ENCODE results near the gene WRAP53. TPM values are rescaled to one million over a fixed set of nuclear protein-coding genes. Genes with fewer than 3 reads are reported as not detected.

Gene WRAP53
- total and polyA plus RNA-seq, 2 of the 13 experiments (the other 11 are each of a cell fraction or from before 2014, with no cell fraction given) = 7.0 to 19.5 TPM

DNA sequence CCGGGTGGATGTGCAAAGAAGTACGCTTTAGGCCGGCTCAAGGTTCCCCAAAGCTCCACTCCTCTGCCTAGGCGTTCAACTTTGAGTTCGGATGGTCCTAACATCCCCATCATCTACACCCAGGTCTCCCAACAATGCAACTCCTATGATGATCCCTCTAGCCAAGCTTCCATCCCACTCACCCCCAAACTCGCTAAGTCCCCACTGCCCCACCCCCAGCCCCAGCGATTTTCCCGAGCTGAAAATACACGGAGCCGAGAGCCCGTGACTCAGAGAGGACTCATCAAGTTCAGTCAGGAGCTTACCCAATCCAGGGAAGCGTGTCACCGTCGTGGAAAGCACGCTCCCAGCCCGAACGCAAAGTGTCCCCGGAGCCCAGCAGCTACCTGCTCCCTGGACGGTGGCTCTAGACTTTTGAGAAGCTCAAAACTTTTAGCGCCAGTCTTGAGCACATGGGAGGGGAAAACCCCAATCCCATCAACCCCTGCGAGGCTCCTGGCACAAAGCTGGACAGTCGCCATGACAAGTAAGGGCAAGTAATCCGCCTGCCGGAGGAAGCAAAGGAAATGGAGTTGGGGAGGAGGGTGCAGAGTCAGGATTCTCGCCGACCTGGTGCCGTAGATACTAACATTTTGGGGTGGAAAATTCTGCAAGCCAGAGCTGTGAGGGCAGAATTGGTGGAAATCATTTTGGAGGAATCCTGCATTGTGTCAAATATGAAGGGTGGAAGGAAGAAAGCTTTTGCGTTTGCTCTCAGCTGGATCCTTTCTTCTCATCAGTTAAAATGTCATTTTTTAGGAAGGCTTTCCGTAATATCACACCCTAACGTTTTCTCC is 987 bp upstream of the WRAP53 start, which contains the start of gene TP53 (continued):
- TF ChIP-seq HMG20A (CRISPR knock-in tag; IDR thresholded peaks at IDR 0.05; ENCODE audit: borderline replicate concordance) (no peak), ZNF572 (CRISPR knock-in tag; IDR thresholded peaks at IDR 0.05) (no peak), MED8 (CRISPR knock-in tag; IDR thresholded peaks at IDR 0.05; ENCODE audit: insufficient replicate concordance) (no peak), NCOR1 (IDR thresholded peaks at IDR 0.05; ENCODE audit: borderline replicate concordance, low read length) (no peak), RBFOX2 (IDR thresholded peaks at IDR 0.05; ENCODE audit: low read depth, low read length) (no peak), ZNF557 (CRISPR knock-in tag; IDR thresholded peaks at IDR 0.05) (no peak), ELF4 (CRISPR knock-in tag; IDR thresholded peaks at IDR 0.05; ENCODE audit: borderline replicate concordance) (no peak), TMF1 (CRISPR knock-in tag; IDR thresholded peaks at IDR 0.05; ENCODE audit: low read depth) (no peak), ZNF441 (CRISPR knock-in tag; IDR thresholded peaks at IDR 0.05; ENCODE audit: borderline replicate concordance) (0 out of 2 replicates have a peak, but pooled peaks have one; percentile 42), IRF2 (CRISPR knock-in tag; IDR thresholded peaks at IDR 0.05) (peak; percentile 87), FOXJ3 (CRISPR knock-in tag; IDR thresholded peaks at IDR 0.05; ENCODE audit: borderline replicate concordance) (no peak), HOXA3 (CRISPR knock-in tag; IDR thresholded peaks at IDR 0.05) (peak; percentile 99), HDAC2 (CRISPR knock-in tag; IDR thresholded peaks at IDR 0.05) (no peak; the same call in none of the 2 replicates), ZNF615 (CRISPR knock-in tag; IDR thresholded peaks at IDR 0.05; ENCODE audit: borderline replicate concordance) (no peak), SP140L (CRISPR knock-in tag; IDR thresholded peaks at IDR 0.05; ENCODE audit: borderline replicate concordance) (no peak), HNF4A (CRISPR knock-in tag; IDR thresholded peaks at IDR 0.05) (no peak), ZNF878 (CRISPR knock-in tag; IDR thresholded peaks at IDR 0.05) (peak; percentile 63; the same call in 1 of the 2 replicates), ZNF530 (CRISPR knock-in tag; IDR thresholded peaks at IDR 0.05; ENCODE audit: low read depth) (no peak), MLX (CRISPR knock-in tag; IDR thresholded peaks at IDR 0.05) (no peak), NR3C1 (CRISPR knock-in tag; IDR thresholded peaks at IDR 0.05) (no peak), SAFB2 (CRISPR knock-in tag; IDR thresholded peaks at IDR 0.05; ENCODE audit: borderline replicate concordance, low read depth) (no peak), ZNF367 (CRISPR knock-in tag; IDR thresholded peaks at IDR 0.05; ENCODE audit: borderline replicate concordance) (no peak), ATAD3A (CRISPR knock-in tag; IDR thresholded peaks at IDR 0.05) (no peak), TBP (CRISPR knock-in tag; IDR thresholded peaks at IDR 0.05) (no peak), SNAI1 (CRISPR knock-in tag; IDR thresholded peaks at IDR 0.05; ENCODE audit: borderline replicate concordance) (0 out of 2 replicates have a peak, but pooled peaks have one; percentile 15), PHF21A (CRISPR knock-in tag; IDR thresholded peaks at IDR 0.05) (peak; percentile 42; the same call in 1 of the 2 replicates), NKX3-1 (CRISPR knock-in tag; IDR thresholded peaks at IDR 0.05) (no peak)
- TF ChIP-seq, protein P1, sequence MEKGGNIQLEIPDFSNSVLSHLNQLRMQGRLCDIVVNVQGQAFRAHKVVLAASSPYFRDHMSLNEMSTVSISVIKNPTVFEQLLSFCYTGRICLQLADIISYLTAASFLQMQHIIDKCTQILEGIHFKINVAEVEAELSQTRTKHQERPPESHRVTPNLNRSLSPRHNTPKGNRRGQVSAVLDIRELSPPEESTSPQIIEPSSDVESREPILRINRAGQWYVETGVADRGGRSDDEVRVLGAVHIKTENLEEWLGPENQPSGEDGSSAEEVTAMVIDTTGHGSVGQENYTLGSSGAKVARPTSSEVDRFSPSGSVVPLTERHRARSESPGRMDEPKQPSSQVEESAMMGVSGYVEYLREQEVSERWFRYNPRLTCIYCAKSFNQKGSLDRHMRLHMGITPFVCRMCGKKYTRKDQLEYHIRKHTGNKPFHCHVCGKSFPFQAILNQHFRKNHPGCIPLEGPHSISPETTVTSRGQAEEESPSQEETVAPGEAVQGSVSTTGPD (CRISPR knock-in tag; IDR thresholded peaks at IDR 0.05) = no peak
- TF ChIP-seq, protein P2, sequence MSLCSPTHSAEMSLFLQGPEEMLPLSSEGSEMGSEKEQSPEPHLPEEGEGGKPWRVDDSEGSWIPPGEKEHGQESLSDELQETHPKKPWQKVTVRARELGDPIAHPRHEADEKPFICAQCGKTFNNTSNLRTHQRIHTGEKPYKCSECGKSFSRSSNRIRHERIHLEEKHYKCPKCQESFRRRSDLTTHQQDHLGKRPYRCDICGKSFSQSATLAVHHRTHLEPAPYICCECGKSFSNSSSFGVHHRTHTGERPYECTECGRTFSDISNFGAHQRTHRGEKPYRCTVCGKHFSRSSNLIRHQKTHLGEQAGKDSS (CRISPR knock-in tag; IDR thresholded peaks at IDR 0.05; ENCODE audit: borderline replicate concordance, low read depth) = no peak; the same call in 1 of the 2 replicates
